ENCODE data around the gene RMND1. TPM values are rescaled to one million over a fixed set of nuclear protein-coding genes. Genes with fewer than 3 reads are reported as not detected.
A peak's percentile ranks its signal among the peaks of the same experiment; 100 is the strongest.

The RMND1 gene
- total and polyA plus RNA-seq, 2 of the 13 experiments (the other 11 are each of a cell fraction or from before 2014, with no cell fraction given) = 34.0 to 72.5 TPM

DNA sequence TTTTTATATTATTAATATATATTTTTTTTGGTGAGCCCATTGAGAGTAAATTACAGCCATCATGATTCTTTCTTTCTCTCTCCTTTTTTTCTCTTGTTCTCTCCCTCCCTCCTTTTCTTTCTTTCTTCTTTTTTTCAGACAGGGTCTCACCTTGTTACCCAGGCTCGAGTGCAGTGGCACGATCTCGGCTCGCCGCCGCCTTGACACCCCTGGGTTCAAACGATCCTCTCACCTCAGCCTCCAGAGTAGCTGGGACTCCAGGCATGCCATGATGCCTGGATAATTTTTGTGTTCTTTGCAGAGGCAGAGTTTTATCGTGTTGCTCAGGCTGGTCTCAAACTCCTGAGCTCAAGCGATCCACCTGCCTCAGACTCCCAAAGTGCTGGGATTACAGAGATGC, 43.5 kb upstream of the RMND1 start:
- CTCF ChIA-PET (ENCODE audit: low intra/inter-chr PET ratio, low total read pairs) = no interaction called here
- intact Hi-C loops (cut with micrococcal nuclease; ENCODE audit: unreplicated experiment) (loop anchor here (2.0 to 10.0 kb wide), 2 partner anchors 161 to 779 kb away; no protein-coding TSS in a partner anchor), in situ Hi-C loops (cut with HindIII; ENCODE audit: extremely low pct_ligation_motif_present, low pct_unique_long_range_greater_than_20kb) (no loop called here)
- H3K4me1 ChIP-seq (ENCODE audit: insufficient read depth, low read length) = peaks cover 73% of the 10 kb centered on the region
- H3K27ac ChIP-seq (ENCODE audit: extremely low read length, insufficient read depth, low read length) = peak overlapping the region; percentile 30
- ATAC-seq (no peak), FAIRE-seq (no peak), DNase-seq (ENCODE audit: low spot score) (no peak)
- H2AFZ ChIP-seq (ENCODE audit: low read length) = no peak overlapping the region
- no peaks in the 10 kb centered on the region for H4K20me1 ChIP-seq (ENCODE audit: insufficient read depth, low read length)
- peak overlapping the region; percentile 28 to 97 (median 36); a peak in 5 of 6 replicates for H3K4me3 ChIP-seq (replicated peaks in 1 of 3; ENCODE audit: insufficient read depth in 1 of 3, low read depth in 2 of 3, low read length in 3 of 3)
- POLR2A ChIA-PET = no interaction called here
- H3K9ac ChIP-seq (ENCODE audit: insufficient read depth, low read depth, low read length) = no peak overlapping the region
- no peaks in the 10 kb centered on the region; a peak in 1 of 5 replicates for H3K27me3 ChIP-seq (ENCODE audit: control insufficient read depth in 1 of 2, insufficient read depth in 2 of 2, low read length in 2 of 2)
- H3K4me2 ChIP-seq (ENCODE audit: low read depth, low read length) = peak overlapping the region; percentile 88
- BruUV-seq (replicated peaks) = TSS peak; percentile 62
- no peaks in the 10 kb centered on the region for H3K9me3 ChIP-seq (ENCODE audit: low read length)
- WGBS (ENCODE audit: low lambda C conversion rate) = 43% methylated on average over 9 of the region's 9 CpGs
- H3K36me3 ChIP-seq (replicated peaks in 1 of 2; ENCODE audit: control insufficient read depth in 1 of 2, insufficient read depth in 2 of 2, low read length in 2 of 2) = no peaks in the 10 kb centered on the region
- H3K79me2 ChIP-seq (ENCODE audit: insufficient read depth, low read length) = no peaks in the 10 kb centered on the region
- TF ChIP-seq ZNF629 (CRISPR knock-in tag; conservative IDR thresholded peaks at IDR 0.05) (no peak), IKZF4 (CRISPR knock-in tag; IDR thresholded peaks at IDR 0.05; ENCODE audit: borderline replicate concordance, low read depth, not compliant biosample characterization) (no peak), TFDP1 (CRISPR knock-in tag; IDR thresholded peaks at IDR 0.05; ENCODE audit: borderline replicate concordance) (no peak), KAT7 (CRISPR knock-in tag; IDR thresholded peaks at IDR 0.05; ENCODE audit: borderline replicate concordance) (peak; percentile 39; the same call in 1 of the 2 replicates), ZBTB38 (CRISPR knock-in tag; IDR thresholded peaks at IDR 0.05) (0 out of 2 replicates have a peak, but pooled peaks have one; percentile 20), DBP (CRISPR knock-in tag; IDR thresholded peaks at IDR 0.05; ENCODE audit: not compliant biosample characterization) (no peak), FLYWCH1 (CRISPR knock-in tag; IDR thresholded peaks at IDR 0.05) (no peak), SUZ12 (IDR thresholded peaks at IDR 0.05; ENCODE audit: low read depth, low read length) (no peak), ARID2 (CRISPR knock-in tag; IDR thresholded peaks at IDR 0.05; ENCODE audit: borderline replicate concordance) (no peak), ZNF431 (CRISPR knock-in tag; IDR thresholded peaks at IDR 0.05; ENCODE audit: borderline replicate concordance, low read depth) (no peak), ZNF331 (CRISPR knock-in tag; IDR thresholded peaks at IDR 0.05) (no peak), TSC22D2 (CRISPR knock-in tag; IDR thresholded peaks at IDR 0.05; ENCODE audit: borderline replicate concordance) (peak; percentile 33; the same call in 1 of the 2 replicates), ZNF333 (CRISPR knock-in tag; IDR thresholded peaks at IDR 0.05; ENCODE audit: borderline replicate concordance) (no peak), ZNF205 (CRISPR knock-in tag; IDR thresholded peaks at IDR 0.05) (no peak), YY1 (IDR thresholded peaks at IDR 0.05; ENCODE audit: insufficient read depth, insufficient replicate concordance, low read depth, low read length) (no peak), KDM5A (IDR thresholded peaks at IDR 0.05; ENCODE audit: borderline replicate concordance, low read length) (no peak), ZNF24 (IDR thresholded peaks at IDR 0.05) (no peak), FOXO1 (CRISPR knock-in tag; IDR thresholded peaks at IDR 0.05) (0 out of 2 replicates have a peak, but pooled peaks have one; percentile 12), POLR2A (IDR thresholded peaks at IDR 0.05; ENCODE audit: insufficient read depth in 1 of 2, low read depth in 2 of 2, low read length in 2 of 2) (0 out of 4 replicates have a peak, but pooled peaks of 1 of the 2 experiments have one; percentile 26), ZNF761 (CRISPR knock-in tag; conservative IDR thresholded peaks at IDR 0.05) (0 out of 2 replicates have a peak, but pooled peaks have one; percentile 16), HNF4G (IDR thresholded peaks at IDR 0.05; ENCODE audit: borderline replicate concordance, low read depth, low read length) (no peak), HNF4G (CRISPR knock-in tag; IDR thresholded peaks at IDR 0.05; ENCODE audit: borderline replicate concordance, low read depth) (no peak), POLR2AphosphoS2 (IDR thresholded peaks at IDR 0.05; ENCODE audit: low read depth, low read length) (no peak), ZNF800 (CRISPR knock-in tag; IDR thresholded peaks at IDR 0.05) (no peak)

Data from HepG2 (cell line).